ENCODE results near the gene COX15. TPM values are rescaled to one million over a fixed set of nuclear protein-coding genes. Genes with fewer than 3 reads are reported as not detected.
A peak's percentile ranks its signal among the peaks of the same experiment; 100 is the strongest.
"Not testable (repeated sequence)": the region's sequence is repeated elsewhere in the genome, so short reads cannot be mapped to it uniquely, and the experiment has no call there.

The COX15 gene
- 32.4 TPM for total RNA-seq
- long read RNA-seq, transcript COX15-201 (9 exons, 2,356 nt): major isoform, 72 of 76 reads
- long read RNA-seq, partial matches to known transcripts: 0 of 76 reads
- long read RNA-seq, other reads (novel, unspliced or antisense): 3 of 76 reads

GRCh38 chr10:99732033-99732842 lies at the start of gene COX15, which contains the start of gene CUTC:
Gene COX15, minus strand, starts transcription at chr10:99732127. Its CDS starts 78 bp downstream, at chr10:99732049.
Gene CUTC, plus strand, starts transcription at chr10:99732234. Its CDS starts 115 bp downstream, at chr10:99732349.
- ATAC-seq (ENCODE audit: poor library complexity) (peak; percentile 99), DNase-seq (peak; percentile 98)
- intact Hi-C loops (cut with DNase I): no loop called here

GRCh38 chr10:99779335-99779734 lies 47.4 kb upstream of the COX15 start:
- ATAC-seq (ENCODE audit: poor library complexity) (no peak), DNase-seq (no peak)
- intact Hi-C loops (cut with DNase I): no loop called here

GRCh38 chr10:99777918-99778714 lies 46.2 kb upstream of the COX15 start:
- no peak for ATAC-seq (ENCODE audit: poor library complexity)
- DNase-seq: no peak
- intact Hi-C loops (cut with DNase I): no loop called here

- intact Hi-C loops (cut with DNase I): no loop called here
- no peak for ATAC-seq (ENCODE audit: poor library complexity)
- no peak for DNase-seq
Measured at GRCh38 chr10:99775850-99776249, 43.9 kb upstream of the COX15 start.

GRCh38 chr10:99770408-99771045 lies 38.6 kb upstream of the COX15 start:
- intact Hi-C loops (cut with DNase I): no loop called here
- DNase-seq: no peak

GRCh38 chr10:99769706-99770105 lies 37.8 kb upstream of the COX15 start:
- intact Hi-C loops (cut with DNase I): no loop called here
- DNase-seq (no peak), ATAC-seq (ENCODE audit: poor library complexity) (no peak)

More at GRCh38 chr10:99770408-99771045, 38.6 kb upstream of the COX15 start:
- ATAC-seq (ENCODE audit: poor library complexity): no peak

- intact Hi-C loops (cut with DNase I): no loop called here
Measured at GRCh38 chr10:99768556-99768955, 36.6 kb upstream of the COX15 start.

GRCh38 chr10:99767901-99768300 lies 36.0 kb upstream of the COX15 start:
- intact Hi-C loops (cut with DNase I): no loop called here
- no peak for DNase-seq
- no peak for ATAC-seq (ENCODE audit: poor library complexity)

More at GRCh38 chr10:99768556-99768955, 36.6 kb upstream of the COX15 start:
- DNase-seq (no peak), ATAC-seq (ENCODE audit: poor library complexity) (no peak)

GRCh38 chr10:99766302-99766681 lies 34.4 kb upstream of the COX15 start:
- no peak for ATAC-seq (ENCODE audit: poor library complexity)
- DNase-seq: no peak
- intact Hi-C loops (cut with DNase I): no loop called here

GRCh38 chr10:99765672-99766301 lies 33.9 kb upstream of the COX15 start:
- intact Hi-C loops (cut with DNase I): no loop called here
- DNase-seq (no peak), ATAC-seq (ENCODE audit: poor library complexity) (no peak)

- intact Hi-C loops (cut with DNase I): no loop called here
- DNase-seq: no peak
- ATAC-seq (ENCODE audit: poor library complexity): no peak
Measured at GRCh38 chr10:99761365-99761764, 29.4 kb upstream of the COX15 start.

GRCh38 chr10:99760321-99760720 lies 28.4 kb upstream of the COX15 start:
- DNase-seq (no peak), ATAC-seq (ENCODE audit: poor library complexity) (no peak)
- intact Hi-C loops (cut with DNase I): no loop called here

GRCh38 chr10:99758211-99758891 lies 26.4 kb upstream of the COX15 start:
- ATAC-seq (ENCODE audit: poor library complexity): no peak

GRCh38 chr10:99756159-99756558 lies 24.2 kb upstream of the COX15 start:
- no peak for ATAC-seq (ENCODE audit: poor library complexity)
- intact Hi-C loops (cut with DNase I): no loop called here
- no peak for DNase-seq

More at GRCh38 chr10:99758211-99758891, 26.4 kb upstream of the COX15 start:
- DNase-seq: no peak
- intact Hi-C loops (cut with DNase I): no loop called here

GRCh38 chr10:99754670-99755069 lies 22.7 kb upstream of the COX15 start:
- intact Hi-C loops (cut with DNase I): no loop called here
- DNase-seq: no peak
- ATAC-seq (ENCODE audit: poor library complexity): no peak

- DNase-seq: no peak
- intact Hi-C loops (cut with DNase I): no loop called here
- no peak for ATAC-seq (ENCODE audit: poor library complexity)
Measured at GRCh38 chr10:99750641-99751040, 18.7 kb upstream of the COX15 start.

GRCh38 chr10:99748823-99749451 lies 17.0 kb upstream of the COX15 start:
- no peak for DNase-seq
- intact Hi-C loops (cut with DNase I): no loop called here

GRCh38 chr10:99746166-99746565 lies 14.2 kb upstream of the COX15 start:
- DNase-seq; ATAC-seq (ENCODE audit: poor library complexity); intact Hi-C loops (cut with DNase I): not testable (repeated sequence)

More at GRCh38 chr10:99748823-99749451, 17.0 kb upstream of the COX15 start:
- no peak for ATAC-seq (ENCODE audit: poor library complexity)

Data from Right ventricle myocardium superior (tissue), 1 donor.